ENCODE measurements around the gene AMIGO3.

- TF ChIP-seq, protein P1, sequence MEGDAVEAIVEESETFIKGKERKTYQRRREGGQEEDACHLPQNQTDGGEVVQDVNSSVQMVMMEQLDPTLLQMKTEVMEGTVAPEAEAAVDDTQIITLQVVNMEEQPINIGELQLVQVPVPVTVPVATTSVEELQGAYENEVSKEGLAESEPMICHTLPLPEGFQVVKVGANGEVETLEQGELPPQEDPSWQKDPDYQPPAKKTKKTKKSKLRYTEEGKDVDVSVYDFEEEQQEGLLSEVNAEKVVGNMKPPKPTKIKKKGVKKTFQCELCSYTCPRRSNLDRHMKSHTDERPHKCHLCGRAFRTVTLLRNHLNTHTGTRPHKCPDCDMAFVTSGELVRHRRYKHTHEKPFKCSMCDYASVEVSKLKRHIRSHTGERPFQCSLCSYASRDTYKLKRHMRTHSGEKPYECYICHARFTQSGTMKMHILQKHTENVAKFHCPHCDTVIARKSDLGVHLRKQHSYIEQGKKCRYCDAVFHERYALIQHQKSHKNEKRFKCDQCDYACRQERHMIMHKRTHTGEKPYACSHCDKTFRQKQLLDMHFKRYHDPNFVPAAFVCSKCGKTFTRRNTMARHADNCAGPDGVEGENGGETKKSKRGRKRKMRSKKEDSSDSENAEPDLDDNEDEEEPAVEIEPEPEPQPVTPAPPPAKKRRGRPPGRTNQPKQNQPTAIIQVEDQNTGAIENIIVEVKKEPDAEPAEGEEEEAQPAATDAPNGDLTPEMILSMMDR (IDR thresholded peaks at IDR 0.05) = no peak
- no peak for TF ChIP-seq EZH2 (IDR thresholded peaks at IDR 0.05; ENCODE audit: borderline replicate concordance, insufficient read depth, low read depth, low read length, poor library complexity, severe bottlenecking)
These were observed 19.5 kb downstream of the AMIGO3 start for GRCh38 chr3:49700014-49700413.

All from B cell (primary cell).